Heart right ventricle (tissue), 16 donors: ENCODE results near the gene PLEK2. TPM values are rescaled to one million over a fixed set of nuclear protein-coding genes. Genes with fewer than 3 reads are reported as not detected.

Experiments used
- ATAC-seq, 8 donors: fragments of 200-7000 bp; cut with Tn5 transposase; one replicate each; pipeline ENCODE4 v1.9.1; 2020; ENCODE audit warnings: mild to moderate bottlenecking in 8 of 8, moderate library complexity in 8 of 8, moderate number of reproducible peaks in 1 of 8
- DNase-seq, 2 donors: peaks; one replicate each; pipeline ENCODE4 v3.0.0-alpha.2; 2020
- H3K27ac ChIP-seq, 10 donors: fragments of 200-600 bp; sonication (generic) in 2 of 10; one replicate each; pipeline versions ENCODE4 v1.5.0 to v1.8.0; 2020 to 2022; ENCODE audit warnings: mild to moderate bottlenecking in 3 of 10
- H3K27me3 ChIP-seq, 7 donors: fragments of 200-600 bp; one replicate each; pipeline ENCODE4 v1.8.0; 2021 to 2022; ENCODE audit warnings: mild to moderate bottlenecking in 2 of 7
- H3K36me3 ChIP-seq, 9 donors: fragments of 200-600 bp; sonication (generic) in 1 of 9; one replicate each; pipeline versions ENCODE4 v1.5.0 to v1.8.0; 2020 to 2022; ENCODE audit warnings: mild to moderate bottlenecking in 2 of 9
- H3K4me1 ChIP-seq, 9 donors: fragments of 200-600 bp; sonication (generic) in 1 of 9; one replicate each; pipeline versions ENCODE4 v1.5.0 to v1.8.0; 2020 to 2022; ENCODE audit warnings: mild to moderate bottlenecking in 4 of 9
- H3K4me3 ChIP-seq, 10 donors: fragments of 200-600 bp; sonication (generic) in 2 of 10; one replicate each; pipeline versions ENCODE4 v1.5.0 to v1.8.0; 2020 to 2022; ENCODE audit warnings: mild to moderate bottlenecking in 7 of 10, moderate library complexity in 2 of 10
- H3K9me3 ChIP-seq, 11 donors: fragments of 200-600 bp in 10 of 11; sonication (generic) in 2 of 11; one replicate each; pipeline versions ENCODE4 v1.5.0 to v1.8.0; 2013 to 2022; ENCODE audit warnings: mild to moderate bottlenecking in 2 of 11, control low read depth in 1 of 11, moderate library complexity in 1 of 11
- CTCF ChIP-seq, 9 donors: fragments of 200-600 bp; sonication (generic) in 2 of 9; IDR thresholded peaks; one replicate each; pipeline versions ENCODE4 v1.5.0 to v1.8.0; 2021 to 2022; ENCODE audit warnings: antibody characterized with exemption in 9 of 9, mild to moderate bottlenecking in 5 of 9, moderate library complexity in 1 of 9
- WGBS, 2 donors: extraction: QIAGEN DNeasy Blood & Tissue Kit; methylation state at CpG; one replicate each; pipeline ENCODE4 v1.1.7; 2013; ENCODE audit warnings: inconsistent platforms in 1 of 2; 5-methylcytosine and 5-hydroxymethylcytosine counted together
- intact Hi-C, 10 donors: fragments of 100-400 bp; cut with DNase I; formaldehyde crosslinking; loops; one replicate each; pipeline versions ENCODE4 v1.11.1 to v1.14.2; 2022
- polyA plus RNA-seq, 2 donors: library from polyadenylated mRNA; stranded (reverse); fragments of 200-250 nt; gene quantifications; one replicate each; pipeline ENCODE4 v1.2.3, GENCODE V29; 2013
- total RNA-seq, 10 donors: library from RNA; stranded (reverse); fragmentation: NEBNext Ultra II Directional in 3 of 10; extraction: Animal tissue kit (Norgen Biotek cat#: 25700) in 3 of 10; gene quantifications; one replicate each; pipeline versions ENCODE4 v1.2.1 to v1.2.4, GENCODE V29; 2021 to 2023
- donor health status: Arrhythmogenic right ventricular cardiomyopathy.
- donor health status: ischemic (EF 13 %, LVEDD 7.1; RV severe dilation, severe dysfunction).
- donor health status: healthy with polysubstance abuse.
- donor health status: DM: no; HTN: yes; CAD: no.
- donor health status: DM: no; HTN: no; CAD: no.
- donor health status: ischemic (EF 25% LVEDD 6.9; RV normal size, moderate dysfunction).
- donor health status: ischemic (EF 25% LVEDD 5.7; RV mildly dilated, moderate dysfunction).
- donor health status: healthy.
- donor health status: DM: yes; HTN: yes; CAD: no.
- donor health status: Ischemic cardiomyopathy.
- donor health status: ischemic (EF 35%, LVEDD 5.7; RV mildly dilated, moderate dysfunction).
- donor health status: nonischemic (EF 11% LVEDD 7.7; RV severe dilation, severe dysfunction).
- donor health status: DM: yes; HTN: yes; CAD: no.
- donor health status: PGD.
- donor health status: ischemic (EF 29% LVEDD 5.4; RV normal size, mild dysfunction).
- donor health status: nonischemic (EF 23%, LVEDD 6.1; RV moderate dilation, normal function).

The PLEK2 gene
- total and polyA plus RNA-seq, 12 donors, result 0.36 to 1.1 (median 0.61) TPM; not detected in 5

GRCh38 chr14:67373347-67373746 is 38.6 kb downstream of the PLEK2 start:
- Histone ChIP-seq H3K27me3 (no peaks in the 10 kb centered on the region), H3K9me3 (no peaks in the 10 kb centered on the region), H3K4me1 (peaks cover 0 to 15% (median under 1%) of the 10 kb centered on the region in 9 donors), H3K27ac (no peak overlapping the region), H3K36me3 (peaks cover 0 to 99% (median 65%) of the 10 kb centered on the region in 9 donors), H3K4me3 (no peak overlapping the region)
- 80 to 90% methylated on average over 2 of the region's 2 CpGs for whole genome bisulfite sequencing, 2 donors
- DNase-seq (no peak), ATAC-seq (no peak)
- TF ChIP-seq CTCF (IDR thresholded peaks at IDR 0.05), result no peak
- intact Hi-C loops, result no loop called here

DNA sequence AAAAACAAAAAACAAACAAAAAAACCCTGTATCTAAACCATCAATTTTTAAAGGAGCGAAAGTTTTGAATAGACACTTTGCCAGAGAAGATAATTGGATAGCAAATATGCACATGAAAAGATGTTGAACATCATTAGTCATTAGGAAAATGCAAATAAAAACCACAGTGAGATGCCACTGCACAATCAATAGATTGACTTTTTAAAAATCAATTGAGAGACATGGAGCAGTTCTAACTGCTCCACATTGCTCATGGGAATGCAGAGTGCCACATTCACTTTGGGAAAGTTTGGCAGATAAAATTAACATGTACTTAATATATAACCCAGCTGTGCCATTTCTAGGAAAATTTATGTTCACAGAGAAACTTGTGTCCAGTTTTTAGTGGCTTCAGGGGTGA is 39.1 kb downstream of the PLEK2 start:
- WGBS, 2 donors, result 91 to 98% methylated on average over 1 of the region's 1 CpG
- Histone ChIP-seq H3K4me1 (peaks cover 0 to 15% (median 5%) of the 10 kb centered on the region in 9 donors), H3K4me3 (no peak overlapping the region), H3K9me3 (no peaks in the 10 kb centered on the region), H3K36me3 (peaks cover 0 to 99% (median 67%) of the 10 kb centered on the region in 9 donors), H3K27ac (no peak overlapping the region), H3K27me3 (no peaks in the 10 kb centered on the region)
- DNase-seq (no peak), ATAC-seq (no peak)
- intact Hi-C loops, result no loop called here
- no peak for TF ChIP-seq CTCF (IDR thresholded peaks at IDR 0.05)

DNA sequence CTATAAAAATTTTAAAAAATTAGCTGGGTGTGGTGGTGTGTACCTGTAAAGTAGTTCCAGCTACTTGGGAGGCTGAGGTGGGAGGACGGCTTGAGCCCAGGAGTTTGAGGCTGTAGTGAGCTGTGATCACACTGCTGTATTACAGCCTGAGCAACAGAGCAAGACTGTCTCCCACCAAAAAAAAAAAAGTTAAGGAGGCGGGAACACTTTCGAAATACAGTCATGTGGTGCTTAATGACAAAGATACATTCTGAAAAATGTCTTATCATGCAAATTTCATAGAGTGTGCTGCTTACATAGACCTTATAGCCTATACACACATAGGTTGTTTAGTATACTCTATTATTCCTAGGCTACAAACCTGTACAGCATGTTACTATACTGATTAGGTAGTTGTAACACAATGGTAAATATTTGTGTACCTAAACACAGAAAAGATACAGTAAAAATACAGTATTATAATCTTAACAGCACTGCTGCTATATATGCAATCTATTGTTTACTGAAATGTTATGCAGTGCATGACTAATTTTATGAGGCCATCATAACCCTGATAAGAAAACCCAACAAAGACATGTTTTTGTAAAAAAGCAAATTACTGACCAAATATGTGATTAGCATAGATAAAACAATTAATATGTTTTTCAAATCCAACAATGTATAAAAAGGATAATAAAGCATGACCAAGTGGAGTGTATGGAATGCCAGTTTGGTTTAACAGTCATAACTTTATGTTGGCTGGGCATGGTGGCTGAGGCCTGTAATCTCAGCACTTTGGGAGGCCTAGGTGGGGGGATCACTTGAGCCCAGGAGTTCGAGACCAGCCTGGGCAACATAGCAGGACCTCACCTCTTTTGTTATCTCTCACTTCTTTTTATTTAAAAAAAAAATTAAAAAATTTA is 40.5 kb downstream of the PLEK2 start:
- no peak for TF ChIP-seq CTCF (IDR thresholded peaks at IDR 0.05)
- H3K36me3 ChIP-seq, result peaks cover 0 to 99% (median 68%) of the 10 kb centered on the region in 9 donors
- intact Hi-C loops, result no loop called here
- peaks cover 0 to 15% (median 7%) of the 10 kb centered on the region in 9 donors for H3K4me1 ChIP-seq
- ATAC-seq (no peak), DNase-seq (no peak)
- H3K27me3 ChIP-seq, result no peaks in the 10 kb centered on the region
- H3K27ac ChIP-seq, result no peak overlapping the region
- WGBS, 2 donors, result 93 to 95% methylated on average over 4 of the region's 4 CpGs
- no peak overlapping the region for H3K4me3 ChIP-seq
- H3K9me3 ChIP-seq, result no peaks in the 10 kb centered on the region

DNA sequence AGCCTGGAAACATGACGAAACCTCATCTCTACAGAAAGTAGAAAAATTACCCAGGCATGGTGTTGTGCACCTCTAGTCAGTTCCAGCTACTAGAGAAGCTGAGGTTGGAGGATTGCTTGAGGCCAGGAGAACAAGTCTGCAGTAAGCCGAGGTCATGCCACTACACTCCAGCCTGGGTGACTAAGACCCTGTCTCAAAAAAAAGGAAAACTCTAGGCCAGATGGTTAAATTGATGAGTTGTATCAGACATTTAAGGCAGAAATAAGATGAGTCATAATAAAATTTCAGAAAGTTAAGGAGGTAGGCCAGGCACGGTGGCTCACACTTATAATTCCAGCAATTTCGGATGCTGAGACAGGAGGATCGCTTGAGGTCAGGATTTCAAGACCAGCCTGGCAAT is 41.1 kb downstream of the PLEK2 start:
- ATAC-seq (no peak), DNase-seq (no peak)
- WGBS, 2 donors, result 85 to 97% methylated on average over 5 of the region's 5 CpGs
- Histone ChIP-seq H3K36me3 (peaks cover 0 to 99% (median 67%) of the 10 kb centered on the region in 9 donors), H3K27ac (no peak overlapping the region), H3K9me3 (no peaks in the 10 kb centered on the region), H3K4me3 (no peak overlapping the region), H3K4me1 (peaks cover 0 to 17% (median 7%) of the 10 kb centered on the region in 9 donors), H3K27me3 (no peaks in the 10 kb centered on the region)
- intact Hi-C loops, result no loop called here
- TF ChIP-seq CTCF (IDR thresholded peaks at IDR 0.05), result no peak
